GM19238 (cell line): ENCODE results near the gene RDX.
"Not testable (repeated sequence)": the region's sequence is repeated elsewhere in the genome, so short reads cannot be mapped to it uniquely, and the experiment has no call there.

Source experiments
- DNase-seq: peaks from one replicate; pipeline ENCODE4 v3.0.0; 2011; ENCODE audit warnings: low spot score; ENCODE audit not compliant: insufficient read length

The RDX gene

GRCh38 chr11:110296226-110297075, at the start of gene RDX:
Gene RDX, minus strand, starts transcription at chr11:110296614. Its CDS starts 16,922 bp downstream, at chr11:110279692.
- DNase-seq: peak; percentile 88

- DNase-seq: no peak
Measured at GRCh38 chr11:110345743-110346142, 49.3 kb upstream of the RDX start.

- no peak for DNase-seq
Measured at GRCh38 chr11:110340436-110340835, 44.0 kb upstream of the RDX start.

- no peak for DNase-seq
Measured at GRCh38 chr11:110339456-110340250, 43.2 kb upstream of the RDX start.

- DNase-seq: no peak
Measured at GRCh38 chr11:110338684-110339083, 42.3 kb upstream of the RDX start.

- no peak for DNase-seq
Measured at GRCh38 chr11:110337570-110338193, 41.3 kb upstream of the RDX start.

DNA sequence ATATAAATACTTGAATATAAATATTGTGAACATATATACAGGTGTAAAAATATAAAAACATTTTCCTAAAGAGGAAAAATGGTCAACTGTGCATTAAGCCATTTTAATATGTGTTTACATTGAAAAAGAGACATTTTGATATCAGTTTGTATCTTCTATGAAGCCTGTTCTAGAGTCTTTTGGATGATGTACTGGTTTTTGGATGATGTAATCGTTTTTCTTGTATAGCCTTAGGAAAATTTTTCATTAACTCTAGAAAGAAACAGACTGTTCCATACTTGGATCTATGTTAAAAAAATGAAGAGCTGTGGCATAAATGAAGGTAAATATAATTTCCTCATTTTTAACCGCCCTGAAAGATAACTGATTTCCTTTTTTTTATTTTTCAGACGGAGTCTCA, 39.6 kb upstream of the RDX start:
- DNase-seq: no peak

DNA sequence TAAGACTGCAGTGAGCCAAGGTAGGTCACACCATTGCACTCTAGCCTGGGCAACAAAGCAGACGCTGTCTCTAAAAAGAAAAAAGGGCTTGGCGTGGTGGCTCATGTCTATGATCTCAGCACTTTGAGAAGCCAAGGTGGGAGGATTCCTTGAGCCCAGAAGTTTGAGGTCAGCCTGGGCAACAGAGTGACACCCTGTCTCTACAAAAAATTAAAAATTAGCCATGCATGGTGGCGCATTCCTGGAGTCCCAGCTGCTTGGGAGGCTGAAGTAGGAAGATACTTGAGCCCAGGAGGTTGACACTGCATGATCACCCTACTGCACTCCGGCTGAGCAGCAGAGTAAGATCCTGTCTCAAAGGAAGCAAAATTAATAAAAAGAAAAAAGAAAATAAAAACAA, 38.9 kb upstream of the RDX start:
- no peak for DNase-seq

DNA sequence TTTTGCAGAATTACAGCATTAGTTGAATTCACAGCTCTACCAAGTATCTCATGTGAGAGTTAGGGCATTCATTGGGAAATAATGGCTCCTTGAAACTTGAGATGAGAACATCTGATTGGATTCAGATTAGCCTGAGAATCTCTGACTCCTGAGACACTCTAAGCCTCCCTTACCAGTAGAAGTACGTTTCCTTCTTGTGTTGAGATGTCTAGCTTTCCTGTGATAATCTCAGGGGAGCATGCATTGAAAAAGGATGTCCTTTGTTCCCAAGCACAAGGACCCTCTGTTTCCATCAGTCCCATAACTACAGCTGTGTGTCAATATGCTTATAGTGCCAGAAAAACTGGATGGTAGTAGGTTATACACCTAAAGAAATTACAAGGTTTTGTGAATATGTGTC, 35.2 kb upstream of the RDX start:
- no peak for DNase-seq

DNA sequence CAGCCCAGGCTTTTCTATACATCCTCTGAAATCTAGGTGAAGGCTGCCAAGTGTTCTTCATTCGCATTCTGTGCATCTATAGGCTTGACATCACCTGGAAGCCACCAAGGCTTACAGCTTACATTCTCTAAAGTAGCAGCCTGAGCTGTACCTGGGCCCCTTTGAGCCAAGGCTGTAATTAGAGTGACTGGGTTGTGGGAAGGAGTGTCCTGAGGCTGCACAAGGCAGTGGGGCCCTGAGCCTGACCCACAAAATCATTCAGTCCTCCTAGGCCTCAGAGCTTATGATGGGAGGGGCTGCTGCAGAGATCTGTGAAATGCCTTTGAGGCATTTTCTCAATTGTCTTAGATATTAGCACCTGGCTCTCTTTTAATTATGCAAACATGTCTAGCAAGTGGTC, 33.0 kb upstream of the RDX start:
- no peak for DNase-seq

- DNase-seq: no peak
Measured at GRCh38 chr11:110327508-110327907, 31.1 kb upstream of the RDX start.

DNA sequence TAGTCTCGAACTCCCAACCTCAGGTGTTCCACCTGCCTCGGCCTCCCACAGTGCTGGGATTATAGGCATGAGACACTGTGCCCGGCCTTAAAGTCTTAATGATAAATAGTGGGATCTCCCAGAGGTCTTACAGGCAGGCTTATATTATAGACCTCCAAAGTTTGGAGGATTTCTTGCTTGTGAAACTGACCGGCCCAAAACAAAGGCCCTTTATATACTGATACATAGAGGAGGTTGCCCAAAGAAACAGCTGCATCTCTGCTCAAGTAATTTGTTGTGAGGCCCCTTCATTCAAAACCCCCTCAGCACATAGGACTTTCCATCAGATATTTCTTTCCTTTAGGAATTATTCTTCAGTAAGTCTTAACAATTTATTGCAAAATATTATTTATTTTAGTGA, 27.4 kb upstream of the RDX start:
- DNase-seq: no peak

DNA sequence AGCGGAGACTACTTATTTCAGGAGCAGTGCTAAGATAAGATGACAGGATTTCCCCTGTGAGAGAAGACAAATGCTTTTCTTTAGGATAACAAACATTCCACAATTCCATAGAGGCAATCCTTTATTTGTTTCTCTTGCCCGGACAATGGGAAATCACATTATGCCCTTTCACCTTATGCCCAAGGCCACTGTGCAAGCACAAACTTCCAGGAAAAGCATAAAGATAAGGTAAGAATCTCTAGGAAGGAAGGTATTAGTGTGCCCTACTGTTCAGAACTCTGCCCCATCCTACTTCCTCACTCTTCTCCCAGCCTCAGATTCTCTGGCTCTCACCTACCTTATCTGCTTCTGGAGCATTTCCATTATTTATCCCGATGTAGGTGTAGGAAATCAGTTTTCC, 23.1 kb upstream of the RDX start:
- no peak for DNase-seq

DNA sequence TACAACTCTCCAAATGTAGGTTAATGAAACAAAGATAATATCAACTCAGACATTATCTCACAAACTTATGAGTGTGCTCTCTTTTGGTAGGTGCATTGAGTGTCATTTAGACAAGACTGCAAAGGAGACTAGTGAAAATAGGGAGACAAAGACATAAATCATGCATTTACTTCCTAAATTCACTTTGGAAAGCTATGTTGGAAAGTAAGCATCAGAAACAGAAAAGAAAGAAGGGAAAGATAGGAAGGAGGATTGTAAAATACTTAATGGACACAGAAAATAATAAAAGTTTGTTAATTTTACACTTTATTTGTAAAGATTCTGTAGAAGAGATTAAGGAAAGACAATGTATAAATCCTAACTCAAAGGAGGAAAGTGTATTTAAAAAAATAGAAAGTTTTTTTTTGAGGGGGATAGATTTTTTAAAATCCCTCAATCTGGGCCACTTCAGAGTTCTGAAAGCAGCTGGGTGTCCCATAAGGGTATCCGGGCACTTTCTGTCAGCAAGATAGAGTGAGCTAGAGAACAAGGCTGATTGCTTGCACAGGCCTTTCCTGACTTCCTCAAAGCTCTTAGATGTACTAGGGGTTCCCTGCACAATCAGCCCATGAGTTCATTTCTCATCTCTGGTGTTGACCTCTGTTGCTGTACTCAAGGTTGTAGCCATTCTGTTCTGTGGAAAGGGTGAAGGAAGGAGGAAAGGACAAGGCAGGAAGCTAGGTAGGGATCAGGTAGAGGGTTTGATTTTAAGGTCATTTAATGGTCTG, 22.4 kb upstream of the RDX start:
- DNase-seq: no peak

DNA sequence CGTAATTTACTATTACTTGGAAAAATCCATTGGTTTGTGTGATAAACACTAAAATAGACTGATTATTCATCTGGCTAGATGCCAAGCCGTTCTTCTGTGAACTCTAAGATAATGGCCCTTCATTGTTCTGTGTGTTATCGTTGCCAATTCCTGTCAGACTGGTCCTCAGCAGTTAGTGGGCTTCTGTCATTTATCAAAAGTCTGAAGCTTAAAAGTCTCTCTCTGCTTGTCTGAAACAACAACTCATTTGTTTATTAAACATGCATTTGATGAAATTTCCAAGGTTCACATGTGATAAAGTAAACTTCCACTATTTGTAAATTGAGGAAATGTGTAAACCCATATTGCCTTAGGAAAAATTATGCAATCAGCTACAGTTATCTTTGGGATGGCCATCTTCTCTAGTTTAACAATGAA, 21.1 kb upstream of the RDX start:
- DNase-seq: no peak

DNA sequence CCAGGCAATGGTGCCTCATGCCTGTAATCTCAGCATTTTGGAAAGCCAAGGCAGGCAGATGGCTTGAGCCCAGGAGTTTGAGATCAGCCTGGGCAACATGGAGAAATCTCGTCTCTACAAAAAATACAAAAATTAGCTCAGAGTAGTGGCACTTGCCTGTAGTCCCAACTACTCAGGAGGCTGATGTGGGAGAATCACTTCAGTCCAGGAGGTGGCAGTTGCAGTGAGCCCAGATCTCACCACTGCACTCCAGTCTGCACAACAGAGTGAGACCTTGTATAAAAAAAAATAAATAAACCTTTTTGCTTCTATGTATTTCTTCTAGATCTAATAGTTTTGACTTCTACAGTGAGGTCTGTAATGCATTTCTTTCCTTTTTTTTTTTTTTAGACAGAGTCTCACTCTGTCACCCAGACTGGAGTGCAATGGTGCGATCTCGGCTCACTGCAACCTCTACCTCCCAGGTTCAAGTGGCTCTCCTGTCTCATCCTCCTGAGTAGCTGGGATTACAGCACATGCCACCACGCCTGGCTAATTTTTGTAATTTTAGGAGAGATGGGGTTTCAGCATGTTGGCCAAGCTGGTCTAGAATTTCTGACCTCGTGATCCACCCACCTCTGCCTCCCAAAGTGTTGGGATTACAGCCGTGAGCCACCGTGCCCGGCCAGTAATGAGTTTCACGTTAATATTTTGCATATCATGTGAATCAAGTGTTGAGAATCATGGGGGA, 18.1 kb upstream of the RDX start:
- DNase-seq: no peak

DNA sequence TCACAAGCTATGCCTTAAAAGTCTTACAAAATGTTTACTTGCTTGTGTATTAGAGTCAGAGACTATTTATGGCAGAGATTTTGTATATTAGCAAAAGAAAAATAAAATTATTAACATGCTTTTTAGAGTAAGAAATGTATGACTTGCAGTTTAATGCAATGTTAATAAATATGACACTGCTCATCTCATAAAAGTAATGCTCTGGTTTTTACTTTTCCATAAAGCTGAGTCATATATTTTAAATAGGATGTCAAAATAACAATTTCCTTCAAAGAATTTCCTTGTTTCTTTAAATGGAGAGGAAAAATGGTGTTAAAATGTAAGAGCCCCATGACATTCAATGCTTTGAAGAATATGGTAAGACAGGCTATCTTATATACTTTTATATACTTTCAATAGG, 16.3 kb upstream of the RDX start:
- DNase-seq: no peak

DNA sequence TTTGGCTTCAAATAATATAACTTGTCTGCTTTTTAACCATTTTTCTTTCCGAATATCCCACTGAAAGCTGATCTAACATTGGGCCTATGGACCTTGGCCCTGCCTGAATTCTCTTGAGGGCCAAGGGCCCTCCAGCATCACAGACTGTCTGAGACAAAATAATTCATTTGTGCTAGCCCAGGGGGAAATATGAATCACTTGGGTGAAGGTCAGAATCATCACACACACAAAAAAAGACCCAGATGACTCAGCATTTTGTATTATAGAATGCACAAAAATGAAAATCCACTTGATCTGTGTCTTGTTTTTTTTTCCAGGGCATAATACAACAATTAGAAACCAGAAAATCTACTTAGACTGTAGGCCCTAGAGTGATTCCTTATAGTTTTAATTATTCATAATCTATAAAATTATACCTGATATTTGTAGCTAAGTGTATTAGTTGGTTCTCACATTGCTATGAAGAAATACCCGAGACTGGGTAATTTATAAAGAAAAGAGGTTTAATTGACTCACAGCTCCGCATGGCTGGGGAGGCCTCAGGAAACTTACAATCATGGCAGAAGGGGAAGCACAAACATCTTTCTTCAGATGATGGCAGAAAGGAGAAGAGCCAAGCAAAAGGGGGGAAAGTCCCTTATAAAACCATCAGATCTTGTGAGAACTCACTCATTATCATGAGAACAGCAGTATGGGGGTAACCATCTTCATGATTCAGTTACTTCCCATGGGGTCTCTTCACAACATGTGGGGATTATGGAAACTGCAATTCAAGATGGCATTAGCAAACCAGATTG, 15.6 kb upstream of the RDX start:
- no peak for DNase-seq

DNA sequence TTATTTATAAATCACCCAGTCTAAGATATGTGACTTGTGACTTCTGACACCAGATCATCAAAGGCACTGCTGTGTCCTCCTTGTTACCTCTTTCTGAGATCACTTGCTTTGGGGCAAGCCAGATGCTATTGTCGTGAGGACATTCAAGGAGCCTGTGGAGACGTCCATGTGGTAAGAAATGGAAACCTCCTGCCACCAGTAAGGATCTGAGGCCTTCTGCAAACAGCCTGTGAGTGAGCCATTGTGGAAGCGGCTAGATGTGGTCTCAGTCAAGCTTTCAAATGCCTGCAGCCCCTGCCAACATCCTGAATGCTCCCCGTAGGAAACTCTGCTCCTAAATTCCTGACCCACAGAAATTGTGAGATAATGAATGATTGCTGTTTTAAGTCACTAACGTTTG, 11.7 kb upstream of the RDX start:
- DNase-seq: no peak

DNA sequence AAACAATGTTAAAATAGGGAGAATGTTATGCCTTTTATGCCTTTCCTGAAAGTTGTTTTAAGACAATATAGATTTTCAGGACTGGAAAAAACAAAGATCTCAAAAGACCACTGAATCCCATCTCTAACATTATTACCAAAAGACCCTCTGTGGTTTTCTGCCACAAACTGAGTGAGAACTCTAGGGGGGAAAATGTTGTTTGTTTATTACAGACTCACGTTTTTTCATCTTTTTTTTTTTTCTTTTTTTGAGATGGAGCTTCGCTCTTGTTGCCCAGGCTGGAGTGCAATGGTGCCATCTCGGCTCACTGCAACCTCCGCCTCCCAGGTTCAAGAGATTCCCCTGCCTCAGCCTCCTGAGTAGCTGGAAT, 9.6 kb upstream of the RDX start:
- DNase-seq: not testable (repeated sequence)
